ENCODE data around the gene MCM9. TPM values are rescaled to one million over a fixed set of nuclear protein-coding genes. Genes with fewer than 3 reads are reported as not detected.

MCM9 gene
- total and polyA plus RNA-seq, 2 of the 4 experiments (the other 2 are of a cell fraction) = 3.5 to 7.2 TPM

GRCh38 chr6:118953391-118953790 lies 18.4 kb upstream of the MCM9 start:
- in situ Hi-C loops (cut with MboI; ENCODE audit: low sequenced_read_pairs) = no loop called here
- Histone ChIP-seq H3K27ac (ENCODE audit: insufficient read depth, low read length) (no peak overlapping the region), H2AK5ac (ENCODE audit: low read depth, low read length) (no peak overlapping the region), H3K9ac (ENCODE audit: low read depth, low read length) (no peak overlapping the region), H3K14ac (replicated peaks; ENCODE audit: low read depth, low read length) (no peak overlapping the region), H4K5ac (ENCODE audit: low read depth, low read length) (no peak overlapping the region), H2BK120ac (ENCODE audit: low read depth, low read length) (no peak overlapping the region), H3K4me1 (ENCODE audit: control insufficient read depth, insufficient read depth, low read length) (no peaks in the 10 kb centered on the region), H3K4ac (ENCODE audit: low read depth, low read length) (no peak overlapping the region), H2BK5ac (ENCODE audit: low read depth, low read length, poor library complexity, severe bottlenecking) (no peak overlapping the region), H3K36me3 (ENCODE audit: control insufficient read depth, insufficient read depth, low read length) (no peaks in the 10 kb centered on the region), H2AFZ (replicated peaks; ENCODE audit: low read length, poor library complexity) (no peak overlapping the region), H3K4me2 (ENCODE audit: low read depth, low read length) (no peak overlapping the region), H3K56ac (ENCODE audit: extremely low read depth, insufficient read depth, low read length) (no peak overlapping the region), H3K9me1 (ENCODE audit: insufficient read depth, low read length) (no peaks in the 10 kb centered on the region), H2BK20ac (ENCODE audit: low read depth, low read length) (no peak overlapping the region), H2AK9ac (replicated peaks; ENCODE audit: low read depth, low read length, poor library complexity) (no peak overlapping the region), H3K4me3 (ENCODE audit: insufficient read depth, low read depth, low read length) (no peak overlapping the region), H4K91ac (ENCODE audit: insufficient read depth, low read depth, low read length) (no peak overlapping the region), H3K18ac (ENCODE audit: low read depth, low read length) (no peak overlapping the region), H2BK15ac (ENCODE audit: low read depth, low read length) (no peak overlapping the region), H3K79me1 (ENCODE audit: low read depth in 1 of 2, low read length in 2 of 2) (no peaks in the 10 kb centered on the region), H3K9me3 (ENCODE audit: control insufficient read depth, insufficient read depth, low read length) (no peaks in the 10 kb centered on the region), H3K23ac (ENCODE audit: low read depth, low read length) (no peak overlapping the region), H4K8ac (ENCODE audit: low read depth in 2 of 2, low read length in 2 of 2) (no peak overlapping the region), H3K27me3 (ENCODE audit: control insufficient read depth, insufficient read depth, low read length) (no peaks in the 10 kb centered on the region; the same call in 1 of the 2 replicates), H4K20me1 (ENCODE audit: insufficient read depth, low read length) (no peaks in the 10 kb centered on the region)
- intact Hi-C loops (cut with micrococcal nuclease) = no loop called here
- POLR2A ChIA-PET (ENCODE audit: unreplicated experiment) = no interaction called here
- BruUV-seq (replicated peaks) = no TSS peak
- ATAC-seq (ENCODE audit: low read depth) (no peak), DNase-seq (no peak)
- WGBS, 2 experiments (ENCODE audit: extremely low coverage in 2 of 2, insufficient read length in 1 of 2) = 40% methylated on average over 1 of the region's 2 CpGs; no CpG with 5 or more reads in 1 of the 2 experiments
- no peak for TF ChIP-seq USF2 (IDR thresholded peaks at IDR 0.05; ENCODE audit: low read depth, low read length)
- TF ChIP-seq MXI1 (IDR thresholded peaks at IDR 0.05; ENCODE audit: borderline replicate concordance, low read depth, low read length) = no peak
- no peak for TF ChIP-seq RFX5 (IDR thresholded peaks at IDR 0.05; ENCODE audit: low read depth, low read length)
- no peak for TF ChIP-seq MAFK (IDR thresholded peaks at IDR 0.05; ENCODE audit: low read depth, low read length)
- TF ChIP-seq BHLHE40 (IDR thresholded peaks at IDR 0.05; ENCODE audit: low read depth, low read length) = no peak
- TF ChIP-seq, protein P1, sequence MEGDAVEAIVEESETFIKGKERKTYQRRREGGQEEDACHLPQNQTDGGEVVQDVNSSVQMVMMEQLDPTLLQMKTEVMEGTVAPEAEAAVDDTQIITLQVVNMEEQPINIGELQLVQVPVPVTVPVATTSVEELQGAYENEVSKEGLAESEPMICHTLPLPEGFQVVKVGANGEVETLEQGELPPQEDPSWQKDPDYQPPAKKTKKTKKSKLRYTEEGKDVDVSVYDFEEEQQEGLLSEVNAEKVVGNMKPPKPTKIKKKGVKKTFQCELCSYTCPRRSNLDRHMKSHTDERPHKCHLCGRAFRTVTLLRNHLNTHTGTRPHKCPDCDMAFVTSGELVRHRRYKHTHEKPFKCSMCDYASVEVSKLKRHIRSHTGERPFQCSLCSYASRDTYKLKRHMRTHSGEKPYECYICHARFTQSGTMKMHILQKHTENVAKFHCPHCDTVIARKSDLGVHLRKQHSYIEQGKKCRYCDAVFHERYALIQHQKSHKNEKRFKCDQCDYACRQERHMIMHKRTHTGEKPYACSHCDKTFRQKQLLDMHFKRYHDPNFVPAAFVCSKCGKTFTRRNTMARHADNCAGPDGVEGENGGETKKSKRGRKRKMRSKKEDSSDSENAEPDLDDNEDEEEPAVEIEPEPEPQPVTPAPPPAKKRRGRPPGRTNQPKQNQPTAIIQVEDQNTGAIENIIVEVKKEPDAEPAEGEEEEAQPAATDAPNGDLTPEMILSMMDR (conservative IDR thresholded peaks at IDR 0.05; ENCODE audit: low read depth, low read length) = no peak
- no peak for TF ChIP-seq SMC3 (IDR thresholded peaks at IDR 0.05; ENCODE audit: low read depth, low read length)
- TF ChIP-seq ELK1 (IDR thresholded peaks at IDR 0.05; ENCODE audit: borderline replicate concordance, low read depth, low read length) = no peak
- TF ChIP-seq POLR2A (IDR thresholded peaks at IDR 0.05; ENCODE audit: low read depth, low read length) = no peak
- no peak for TF ChIP-seq RCOR1 (IDR thresholded peaks at IDR 0.05; ENCODE audit: insufficient replicate concordance, low read length)
- no peak for TF ChIP-seq CHD1 (IDR thresholded peaks at IDR 0.05; ENCODE audit: low read depth, low read length)
- no peak for TF ChIP-seq FOS (IDR thresholded peaks at IDR 0.05; ENCODE audit: low read depth, low read length)
- TF ChIP-seq CEBPB (IDR thresholded peaks at IDR 0.05; ENCODE audit: low read depth, low read length) = no peak
- TF ChIP-seq NFE2L2 (IDR thresholded peaks at IDR 0.05; ENCODE audit: low read depth, low read length) = no peak
- TF ChIP-seq MAZ (IDR thresholded peaks at IDR 0.05; ENCODE audit: borderline replicate concordance, low read depth, low read length) = no peak
- TF ChIP-seq RAD21 (IDR thresholded peaks at IDR 0.05; ENCODE audit: low read length) = no peak
- CTCF ChIA-PET = no interaction called here
- dilution Hi-C loops (cut with HindIII; ENCODE audit: low sequenced_read_pairs, unreplicated experiment) = no loop called here

Data from IMR-90 (cell line).